Neural cell (in vitro differentiated cells): Measurements from ENCODE around the gene IL12RB2.

Experiments
- CTCF ChIP-seq: fragments of 450-650 bp; IDR thresholded peaks from 2 replicates; pipeline ENCODE4 v1.5.1; 2014; ENCODE audit warnings: antibody characterized with exemption, mild to moderate bottlenecking, moderate library complexity; ENCODE audit not compliant: poor library complexity, severe bottlenecking
- EP300 ChIP-seq: fragments of 450-650 bp; conservative IDR thresholded peaks from 2 replicates; pipeline ENCODE4 v1.6.1; 2014; ENCODE audit warnings: antibody characterized with exemption, mild to moderate bottlenecking, moderate library complexity; ENCODE audit not compliant: poor library complexity, severe bottlenecking
- EZH2 ChIP-seq: fragments of 200-600, 300-800 bp; shearing (Covaris generic), sonication (generic); IDR thresholded peaks from 2 replicates; pipeline ENCODE4 v1.6.1; 2014; ENCODE audit warnings: antibody characterized with exemption, low read length, borderline replicate concordance, mild to moderate bottlenecking; ENCODE audit not compliant: insufficient read depth, poor library complexity, severe bottlenecking
- POLR2AphosphoS5 ChIP-seq: IDR thresholded peaks from 2 replicates; pipeline ENCODE4 v1.6.1; 2012
- RAD21 ChIP-seq: fragments of 450-650 bp; conservative IDR thresholded peaks from 2 replicates; pipeline ENCODE4 v1.6.1; 2014; ENCODE audit warnings: antibody characterized with exemption, mild to moderate bottlenecking, moderate library complexity

GRCh38 chr1:67372898-67373297 lies 65.2 kb downstream of the IL12RB2 start:
- TF ChIP-seq POLR2AphosphoS5 (no peak), EZH2 (no peak), CTCF (no peak), RAD21 (no peak), EP300 (no peak)
